CD8-positive, alpha-beta memory T cell (primary cell): ENCODE measurements around the gene SERPINB11. TPM values are rescaled to one million over a fixed set of nuclear protein-coding genes. Genes with fewer than 3 reads are reported as not detected.
"Not testable (repeated sequence)": the region's sequence is repeated elsewhere in the genome, so short reads cannot be mapped to it uniquely, and the experiment has no call there.

Experiments
- CTCF ChIA-PET: fragments of 350-600 bp; sonication (Branson Sonifier 250); formaldehyde crosslinking; loops from one replicate; lab custom pipeline; 2021; ENCODE audit warnings: antibody characterized with exemption; lab: Charles Lee
- POLR2A ChIA-PET: fragments of 350-600 bp; sonication (Branson Sonifier 250); formaldehyde crosslinking; loops from one replicate; lab custom pipeline; 2021; ENCODE audit warnings: antibody characterized with exemption; lab: Charles Lee
- DNase-seq, 5 donors: peaks; one replicate each; pipeline versions ENCODE4 v3.0.0 to v3.0.0-alpha.2; 2020 to 2022; ENCODE audit warnings: mixed read lengths in 1 of 5
- H3K27ac ChIP-seq: one replicate; pipeline ENCODE4 v1.7.0; 2013; ENCODE audit warnings: low read depth, mild to moderate bottlenecking, low read length, moderate library complexity
- H3K27me3 ChIP-seq: 2 replicates; pipeline ENCODE4 v1.7.0; 2013; ENCODE audit warnings: low read length, mild to moderate bottlenecking; ENCODE audit not compliant: insufficient read depth, poor library complexity, severe bottlenecking
- H3K36me3 ChIP-seq: 2 replicates; pipeline ENCODE4 v1.7.0; 2013; ENCODE audit warnings: mild to moderate bottlenecking, low read length, moderate library complexity; ENCODE audit not compliant: insufficient read depth
- H3K4me1 ChIP-seq: 2 replicates; pipeline ENCODE4 v1.7.0; 2013; ENCODE audit warnings: mild to moderate bottlenecking, low read length, moderate library complexity; ENCODE audit not compliant: insufficient read depth
- H3K4me3 ChIP-seq: 2 replicates; pipeline ENCODE4 v1.7.0; 2013; ENCODE audit warnings: mild to moderate bottlenecking, low read length
- H3K9me3 ChIP-seq: 2 replicates; pipeline ENCODE4 v1.7.0; 2013; ENCODE audit warnings: mild to moderate bottlenecking, low read length
- H3K27ac Mint-ChIP-seq, 8 donors: one replicate each; pipeline ENCODE4 v1.8.0; 2020 to 2021; ENCODE audit warnings: mixed read lengths in 8 of 8, mild to moderate bottlenecking in 6 of 8, inconsistent platforms in 3 of 8, moderate library complexity in 3 of 8
- H3K27me3 Mint-ChIP-seq, 2 donors: one replicate each; pipeline ENCODE4 v1.8.0; 2020 to 2021; ENCODE audit warnings: mixed read lengths in 2 of 2, mild to moderate bottlenecking in 1 of 2, moderate library complexity in 1 of 2
- H3K36me3 Mint-ChIP-seq, 3 donors: one replicate each; pipeline ENCODE4 v1.8.0; 2020 to 2021; ENCODE audit warnings: mixed read lengths in 3 of 3, inconsistent platforms in 1 of 3, mild to moderate bottlenecking in 1 of 3
- H3K4me1 Mint-ChIP-seq, 3 donors: one replicate each; pipeline ENCODE4 v1.8.0; 2020 to 2021; ENCODE audit warnings: mixed read lengths in 3 of 3, inconsistent platforms in 1 of 3, mild to moderate bottlenecking in 1 of 3
- H3K4me3 Mint-ChIP-seq, 7 donors: one replicate each; pipeline ENCODE4 v1.8.0; 2020 to 2021; ENCODE audit warnings: mixed read lengths in 7 of 7, mild to moderate bottlenecking in 6 of 7, moderate library complexity in 4 of 7, inconsistent platforms in 2 of 7
- H3K9me3 Mint-ChIP-seq, 5 donors: one replicate each; pipeline ENCODE4 v1.8.0; 2020 to 2022; ENCODE audit warnings: mixed read lengths in 5 of 5, mild to moderate bottlenecking in 3 of 5, moderate library complexity in 2 of 5, inconsistent platforms in 1 of 5
- polyA plus RNA-seq: library from polyadenylated mRNA; unstranded; fragments of 300-500 nt; fragmentation: Illumina TruSeq; gene quantifications from one replicate; pipeline ENCODE4 v1.2.3, GENCODE V29; 2021
- total RNA-seq, 2 experiments: library from RNA; stranded (reverse); gene quantifications; one replicate each; pipeline ENCODE4 v1.2.3, GENCODE V29; 2021

SERPINB11 gene
- total and polyA plus RNA-seq, 3 experiments from 2014 or later, result not detected

DNA sequence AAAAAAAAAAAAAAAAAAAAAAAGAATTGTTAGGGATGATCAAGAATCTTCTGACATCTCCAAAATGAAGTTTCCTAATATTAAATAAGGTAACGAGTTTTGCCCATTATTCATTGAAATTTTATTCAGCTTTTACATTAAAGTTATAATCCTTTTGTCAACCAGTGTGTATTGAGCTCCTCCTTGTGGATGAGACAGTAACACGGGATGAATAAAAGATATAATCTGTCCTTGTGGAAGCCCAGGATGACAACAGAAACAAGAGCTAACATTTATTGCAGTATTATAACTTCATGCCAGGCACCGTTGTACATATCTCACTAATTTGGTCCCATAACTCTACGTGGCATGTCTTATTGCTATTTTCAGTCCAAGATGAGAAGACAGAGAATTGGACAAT, 39.0 kb downstream of the SERPINB11 start:
- CTCF ChIA-PET, result no interaction called here

GRCh38 chr18:63747006-63747405, 44.2 kb downstream of the SERPINB11 start:
- CTCF ChIA-PET, result no interaction called here
- no peak overlapping the region for H3K4me3 Mint-ChIP-seq
- no peaks in the 10 kb centered on the region for H3K4me1 Mint-ChIP-seq

More for the DNA sequence above, 39.0 kb downstream of the SERPINB11 start:
- no peak for DNase-seq
- H3K4me1 ChIP-seq, result no peaks in the 10 kb centered on the region
- H3K4me3 ChIP-seq, result no peak overlapping the region
- H3K36me3 ChIP-seq, result no peaks in the 10 kb centered on the region
- no peaks in the 10 kb centered on the region for H3K4me1 Mint-ChIP-seq
- no peaks in the 10 kb centered on the region for H3K36me3 Mint-ChIP-seq
- peaks cover 0 to 2% of the 10 kb centered on the region in 2 donors for H3K27me3 Mint-ChIP-seq
- no peak overlapping the region for H3K27ac ChIP-seq
- H3K9me3 Mint-ChIP-seq, result peaks cover 0 to 3% (median 0%) of the 10 kb centered on the region in 5 donors
- no peaks in the 10 kb centered on the region for H3K9me3 ChIP-seq
- H3K27ac Mint-ChIP-seq, result no peak overlapping the region
- no peak overlapping the region for H3K4me3 Mint-ChIP-seq
- no peaks in the 10 kb centered on the region for H3K27me3 ChIP-seq
- POLR2A ChIA-PET, result no interaction called here

GRCh38 chr18:63749489-63749888, 46.7 kb downstream of the SERPINB11 start:
- Mint-ChIP-seq H3K4me3 (no peak overlapping the region), H3K4me1 (no peaks in the 10 kb centered on the region), H3K27ac (no peak overlapping the region), H3K36me3 (no peaks in the 10 kb centered on the region), H3K27me3 (peaks cover 0 to 8% of the 10 kb centered on the region in 2 donors), H3K9me3 (peaks cover 0 to 8% (median 0%) of the 10 kb centered on the region in 5 donors)
- Histone ChIP-seq H3K4me1 (no peaks in the 10 kb centered on the region), H3K27ac (no peak overlapping the region), H3K9me3 (no peaks in the 10 kb centered on the region), H3K27me3 (no peaks in the 10 kb centered on the region), H3K36me3 (no peaks in the 10 kb centered on the region), H3K4me3 (no peak overlapping the region)
- DNase-seq, result no peak
- CTCF ChIA-PET, result no interaction called here
- POLR2A ChIA-PET, result no interaction called here

More at GRCh38 chr18:63747006-63747405, 44.2 kb downstream of the SERPINB11 start:
- H3K27me3 Mint-ChIP-seq, result peaks cover 0 to 5% of the 10 kb centered on the region in 2 donors
- Histone ChIP-seq H3K27me3 (no peaks in the 10 kb centered on the region), H3K4me3 (no peak overlapping the region), H3K4me1 (no peaks in the 10 kb centered on the region), H3K36me3 (no peaks in the 10 kb centered on the region), H3K9me3 (no peaks in the 10 kb centered on the region), H3K27ac (no peak overlapping the region)
- DNase-seq, result no peak
- no peak overlapping the region for H3K27ac Mint-ChIP-seq
- no peaks in the 10 kb centered on the region for H3K36me3 Mint-ChIP-seq
- POLR2A ChIA-PET, result no interaction called here
- H3K9me3 Mint-ChIP-seq, result peaks cover 0 to 8% (median 0%) of the 10 kb centered on the region in 5 donors

DNA sequence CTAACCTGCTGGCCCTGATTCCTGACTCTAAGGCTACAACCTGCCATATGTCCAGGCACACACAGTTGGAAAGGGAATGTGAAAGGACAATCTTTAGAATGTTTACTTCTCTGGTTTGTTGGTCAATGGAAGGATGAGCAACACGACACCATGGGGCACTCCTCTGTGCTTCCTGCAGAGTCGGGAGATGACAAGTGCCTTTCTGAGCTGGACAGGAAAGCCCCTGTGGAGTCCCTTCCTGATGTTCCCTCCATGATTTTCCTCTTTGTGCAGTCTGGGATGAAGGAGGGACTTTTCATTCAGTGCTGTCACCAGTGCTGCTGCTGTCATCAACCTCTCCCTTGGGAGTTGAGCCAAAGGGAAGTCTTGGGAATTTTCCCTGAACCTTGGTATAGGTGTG, 49.9 kb downstream of the SERPINB11 start:
- H3K27me3 ChIP-seq, result no peaks in the 10 kb centered on the region
- Mint-ChIP-seq H3K27ac (no peak overlapping the region), H3K4me3 (no peak overlapping the region), H3K4me1 (no peaks in the 10 kb centered on the region), H3K36me3 (no peaks in the 10 kb centered on the region), H3K9me3 (peaks cover 0 to 8% (median 0%) of the 10 kb centered on the region in 5 donors), H3K27me3 (peaks cover 0 to 10% of the 10 kb centered on the region in 2 donors)
- no peak overlapping the region for H3K27ac ChIP-seq
- H3K36me3 ChIP-seq, result no peaks in the 10 kb centered on the region
- H3K9me3 ChIP-seq, result no peaks in the 10 kb centered on the region
- CTCF ChIA-PET, result no interaction called here
- DNase-seq, result no peak
- no peaks in the 10 kb centered on the region for H3K4me1 ChIP-seq
- POLR2A ChIA-PET, result no interaction called here
- H3K4me3 ChIP-seq, result no peak overlapping the region

DNA sequence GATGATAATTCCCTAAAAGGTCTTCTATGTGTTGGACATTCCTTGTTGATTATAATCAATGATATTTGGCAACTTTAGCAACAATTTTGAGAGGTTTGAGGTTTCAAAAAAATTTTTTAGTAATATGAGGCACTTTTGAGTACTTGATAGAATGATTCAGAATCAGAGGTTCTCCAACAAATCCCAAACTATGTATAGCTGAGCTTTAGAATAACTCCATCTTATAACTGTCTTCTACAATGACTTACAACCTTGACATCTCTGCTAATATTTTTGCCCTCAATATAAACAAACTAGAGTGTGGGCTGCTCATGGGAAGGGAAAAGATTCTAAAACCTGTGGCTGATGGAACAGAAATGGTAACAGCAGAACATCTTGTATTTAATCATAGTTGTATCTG, 50.9 kb downstream of the SERPINB11 start:
- Mint-ChIP-seq H3K27ac (no peak overlapping the region), H3K4me1 (no peaks in the 10 kb centered on the region), H3K9me3 (peaks cover 0 to 8% (median 0%) of the 10 kb centered on the region in 5 donors), H3K4me3 (no peak overlapping the region), H3K36me3 (no peaks in the 10 kb centered on the region), H3K27me3 (peaks cover 0 to 9% of the 10 kb centered on the region in 2 donors)
- Histone ChIP-seq H3K4me3 (no peak overlapping the region), H3K36me3 (no peaks in the 10 kb centered on the region), H3K27ac (no peak overlapping the region), H3K27me3 (no peaks in the 10 kb centered on the region), H3K9me3 (no peaks in the 10 kb centered on the region), H3K4me1 (no peaks in the 10 kb centered on the region)
- DNase-seq, result no peak
- POLR2A ChIA-PET, result no interaction called here
- CTCF ChIA-PET, result no interaction called here

GRCh38 chr18:63757541-63757940, 54.8 kb downstream of the SERPINB11 start:
- CTCF ChIA-PET, result no interaction called here
- Histone ChIP-seq H3K4me1 (no peaks in the 10 kb centered on the region), H3K36me3 (no peaks in the 10 kb centered on the region), H3K27ac (no peak overlapping the region), H3K4me3 (no peak overlapping the region), H3K9me3 (no peaks in the 10 kb centered on the region), H3K27me3 (no peaks in the 10 kb centered on the region)
- H3K4me1 Mint-ChIP-seq, result no peaks in the 10 kb centered on the region
- H3K9me3 Mint-ChIP-seq, result peaks cover 8 to 15% (median 14%) of the 10 kb centered on the region in 5 donors
- peaks cover 0 to 5% of the 10 kb centered on the region in 2 donors for H3K27me3 Mint-ChIP-seq
- POLR2A ChIA-PET, result no interaction called here
- DNase-seq, result no peak
- no peak overlapping the region for H3K4me3 Mint-ChIP-seq
- no peak overlapping the region for H3K27ac Mint-ChIP-seq
- H3K36me3 Mint-ChIP-seq, result peaks cover 0 to 8% (median 4%) of the 10 kb centered on the region in 3 donors

- Histone ChIP-seq H3K27me3 (no peaks in the 10 kb centered on the region), H3K4me3 (no peak overlapping the region), H3K4me1 (no peaks in the 10 kb centered on the region), H3K9me3 (no peaks in the 10 kb centered on the region), H3K36me3 (no peaks in the 10 kb centered on the region), H3K27ac (no peak overlapping the region)
- no peaks in the 10 kb centered on the region for H3K4me1 Mint-ChIP-seq
- POLR2A ChIA-PET, result no interaction called here
- peaks cover 8 to 15% (median 14%) of the 10 kb centered on the region in 5 donors for H3K9me3 Mint-ChIP-seq
- no peak overlapping the region for H3K27ac Mint-ChIP-seq
- DNase-seq, result no peak
- peaks cover 0 to 8% (median 4%) of the 10 kb centered on the region in 3 donors for H3K36me3 Mint-ChIP-seq
- no peak overlapping the region for H3K4me3 Mint-ChIP-seq
- CTCF ChIA-PET, result no interaction called here
- peaks cover 0 to 5% of the 10 kb centered on the region in 2 donors for H3K27me3 Mint-ChIP-seq
Measured at GRCh38 chr18:63758615-63759240, 56.0 kb downstream of the SERPINB11 start.

- H3K4me3 Mint-ChIP-seq, H3K27ac ChIP-seq, H3K36me3 ChIP-seq, H3K27me3 ChIP-seq, H3K4me1 Mint-ChIP-seq, POLR2A ChIA-PET, H3K4me1 ChIP-seq, H3K27ac Mint-ChIP-seq, CTCF ChIA-PET, H3K4me3 ChIP-seq, DNase-seq, H3K36me3 Mint-ChIP-seq, H3K27me3 Mint-ChIP-seq, H3K9me3 ChIP-seq: not testable (repeated sequence)
- peaks cover 8 to 15% (median 14%) of the 10 kb centered on the region in 5 donors for H3K9me3 Mint-ChIP-seq
Measured at GRCh38 chr18:63759786-63760185, 57.0 kb downstream of the SERPINB11 start.
